ENCODE measurements around the gene SBNO1.
"Not testable (repeated sequence)": the region's sequence is repeated elsewhere in the genome, so short reads cannot be mapped to it uniquely, and the experiment has no call there.

The SBNO1 gene

DNA sequence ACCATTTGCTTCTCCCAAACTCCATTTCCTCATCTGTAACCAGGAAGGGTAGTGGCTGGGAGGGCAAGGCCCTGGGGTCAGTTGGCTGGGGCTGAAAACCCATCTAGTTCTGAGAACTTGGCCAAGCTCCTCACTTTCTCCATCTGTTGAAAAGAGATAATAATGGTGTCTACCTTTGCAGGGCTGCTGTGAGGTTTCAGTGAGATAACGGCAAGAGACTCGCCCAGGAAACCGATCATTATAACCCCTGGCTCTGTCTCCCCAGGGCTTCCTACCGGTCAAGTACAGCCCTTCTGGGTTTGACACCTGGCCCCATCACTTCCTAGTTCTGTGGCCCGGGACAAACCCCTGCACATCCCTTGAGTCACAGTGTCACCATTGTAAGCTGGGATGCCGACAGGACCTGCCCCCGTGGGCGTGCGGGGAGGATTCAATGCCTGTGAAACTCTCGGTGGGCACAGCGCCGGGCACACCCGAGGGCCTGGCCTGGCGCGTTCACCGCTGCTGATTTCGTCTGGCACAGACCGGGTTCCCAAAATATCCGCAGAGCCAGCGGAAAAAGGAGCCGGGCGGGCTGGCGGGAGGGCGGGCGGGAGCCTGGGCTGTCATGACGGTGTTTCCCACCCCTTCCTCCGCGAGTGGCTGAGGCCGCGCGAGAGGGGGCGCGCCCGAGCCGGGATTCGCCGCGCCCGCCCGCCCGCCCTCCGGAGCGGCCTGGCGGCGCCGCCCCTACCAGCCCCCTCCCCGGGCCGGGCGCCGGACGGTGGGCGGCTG is 23.7 kb upstream of the SBNO1 start:
- peak overlapping the region; percentile 58 for H3K4me3 ChIP-seq (ENCODE audit: low read depth, low read length)
- in situ Hi-C loops (cut with HindIII; ENCODE audit: low sequenced_read_pairs), result no loop called here
- TF ChIP-seq CTCF (IDR thresholded peaks at IDR 0.05; ENCODE audit: low read depth, low read length), result no peak
- DNase-seq (ENCODE audit: low read depth, low spot score), result peak; percentile 53

- no peak for TF ChIP-seq CTCF (IDR thresholded peaks at IDR 0.05; ENCODE audit: low read depth, low read length)
- no peak for DNase-seq (ENCODE audit: low read depth, low spot score)
- H3K4me3 ChIP-seq (ENCODE audit: low read depth, low read length), result no peak overlapping the region
- in situ Hi-C loops (cut with HindIII; ENCODE audit: low sequenced_read_pairs), result no loop called here
Observed at GRCh38 chr12:123387508-123388176, 23.0 kb upstream of the SBNO1 start.

GRCh38 chr12:123385536-123385935 is 20.9 kb upstream of the SBNO1 start:
- in situ Hi-C loops (cut with HindIII; ENCODE audit: low sequenced_read_pairs); H3K4me3 ChIP-seq (ENCODE audit: low read depth, low read length); DNase-seq (ENCODE audit: low read depth, low spot score): not testable (repeated sequence)

- DNase-seq (ENCODE audit: low read depth, low spot score), result peak; percentile 55
- in situ Hi-C loops (cut with HindIII; ENCODE audit: low sequenced_read_pairs), result no loop called here
- H3K4me3 ChIP-seq (ENCODE audit: low read depth, low read length), result peak overlapping the region; percentile 90
- TF ChIP-seq CTCF (IDR thresholded peaks at IDR 0.05; ENCODE audit: low read depth, low read length), result no peak
Observed at GRCh38 chr12:123384994-123385376, 20.3 kb upstream of the SBNO1 start.

- no peak for TF ChIP-seq CTCF (IDR thresholded peaks at IDR 0.05; ENCODE audit: low read depth, low read length)
- in situ Hi-C loops (cut with HindIII; ENCODE audit: low sequenced_read_pairs), result no loop called here
- H3K4me3 ChIP-seq (ENCODE audit: low read depth, low read length), result peak overlapping the region; percentile 90
- DNase-seq (ENCODE audit: low read depth, low spot score), result no peak
Observed at GRCh38 chr12:123384318-123384993, 19.8 kb upstream of the SBNO1 start.

DNA sequence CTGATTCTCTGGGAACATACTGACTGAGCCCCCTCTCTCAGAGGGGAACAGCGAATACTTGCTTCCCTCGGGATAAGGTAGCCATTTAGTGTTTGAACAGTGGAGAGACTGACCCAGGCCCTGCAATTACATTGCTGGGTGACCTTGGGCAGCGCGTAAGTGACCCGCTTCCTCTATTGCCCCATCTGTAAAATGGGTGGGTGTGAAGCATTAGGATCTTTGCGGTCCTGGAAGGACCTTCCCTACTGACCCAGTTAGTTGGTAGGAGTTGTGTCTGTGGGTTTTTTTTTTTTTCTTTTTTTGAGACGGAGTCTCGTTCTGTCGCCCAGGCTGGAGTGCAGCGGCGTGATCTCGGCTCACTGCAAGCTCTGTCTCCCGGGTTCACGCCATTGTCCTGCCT is 18.0 kb upstream of the SBNO1 start:
- no peak overlapping the region for H3K4me3 ChIP-seq (ENCODE audit: low read depth, low read length)
- in situ Hi-C loops (cut with HindIII; ENCODE audit: low sequenced_read_pairs), result no loop called here
- no peak for TF ChIP-seq CTCF (IDR thresholded peaks at IDR 0.05; ENCODE audit: low read depth, low read length)
- no peak for DNase-seq (ENCODE audit: low read depth, low spot score)

GRCh38 chr12:123379391-123379790 is 14.7 kb upstream of the SBNO1 start:
- in situ Hi-C loops (cut with HindIII; ENCODE audit: low sequenced_read_pairs), result no loop called here
- no peak overlapping the region for H3K4me3 ChIP-seq (ENCODE audit: low read depth, low read length)
- TF ChIP-seq CTCF (IDR thresholded peaks at IDR 0.05; ENCODE audit: low read depth, low read length), result no peak
- no peak for DNase-seq (ENCODE audit: low read depth, low spot score)

DNA sequence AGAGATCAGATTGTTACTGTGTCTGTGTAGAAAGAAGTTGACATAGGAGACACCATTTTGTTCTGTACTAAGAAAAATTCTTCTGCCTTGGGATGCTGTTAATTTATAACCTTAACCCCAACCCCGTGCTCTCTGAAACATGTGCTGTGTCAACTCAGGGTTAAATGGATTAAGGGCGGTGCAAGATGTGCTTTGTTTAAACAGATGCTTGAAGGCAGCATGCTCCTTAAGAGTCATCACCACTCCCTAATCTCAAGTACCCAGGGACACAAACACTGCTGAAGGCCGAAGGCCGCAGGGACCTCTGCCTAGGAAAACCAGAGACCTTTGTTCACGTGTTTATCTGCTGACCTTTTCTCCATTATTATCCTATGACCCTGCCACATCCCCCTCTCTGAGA is 7.8 kb upstream of the SBNO1 start:
- H3K4me3 ChIP-seq (ENCODE audit: low read depth, low read length); in situ Hi-C loops (cut with HindIII; ENCODE audit: low sequenced_read_pairs); DNase-seq (ENCODE audit: low read depth, low spot score): not testable (repeated sequence)

- in situ Hi-C loops (cut with HindIII; ENCODE audit: low sequenced_read_pairs); H3K4me3 ChIP-seq (ENCODE audit: low read depth, low read length); DNase-seq (ENCODE audit: low read depth, low spot score): not testable (repeated sequence)
Observed at GRCh38 chr12:123371667-123372368, 7.2 kb upstream of the SBNO1 start.
